GM18508 (cell line): ENCODE results near the gene OR2T10.
"Not testable (repeated sequence)": the region's sequence is repeated elsewhere in the genome, so short reads cannot be mapped to it uniquely, and the experiment has no call there.

ENCODE experiments used
- ATAC-seq: cut with Tn5 transposase; IDR thresholded peaks from one replicate; pipeline ENCODE4 v1.9.1; 2021; ENCODE audit warnings: moderate number of reproducible peaks; ENCODE audit not compliant: insufficient read depth, unreplicated experiment

Gene OR2T10

GRCh38 chr1:248597589-248597988 lies at the start of gene OR2T10:
Gene OR2T10 (minus strand): TSS chr1:248597700. CDS start chr1:248593768, 3,932 bp downstream.
- ATAC-seq: no peak

- ATAC-seq: not testable (repeated sequence)
These were observed 47.7 kb upstream of the OR2T10 start, which contains the start of gene OR2T35 for GRCh38 chr1:248645178-248645577. Gene OR2T35 (minus strand): TSS chr1:248645278. CDS start chr1:248639258, 6,020 bp downstream.

- peak; percentile 59 for ATAC-seq
These were observed 45.6 kb upstream of the OR2T10 start for GRCh38 chr1:248642971-248643651.

GRCh38 chr1:248641583-248641982 lies 44.1 kb upstream of the OR2T10 start:
- peak; percentile 10 for ATAC-seq

- peak; percentile 25 for ATAC-seq
These were observed 43.4 kb upstream of the OR2T10 start for GRCh38 chr1:248640906-248641305.

- peak; percentile 27 for ATAC-seq
These were observed 42.2 kb upstream of the OR2T10 start for GRCh38 chr1:248639652-248640051.

- ATAC-seq: not testable (repeated sequence)
These were observed 39.1 kb upstream of the OR2T10 start for GRCh38 chr1:248636612-248637011.

GRCh38 chr1:248634991-248635390 lies 37.5 kb upstream of the OR2T10 start, which contains the start of gene OR2T11:
Gene OR2T11 (minus strand): TSS chr1:248635091. CDS start chr1:248627128, 7,963 bp downstream.
- not testable (repeated sequence) for ATAC-seq

GRCh38 chr1:248631354-248632008 lies 34.0 kb upstream of the OR2T10 start:
- ATAC-seq: no peak

- no peak for ATAC-seq
These were observed 33.1 kb upstream of the OR2T10 start for GRCh38 chr1:248630551-248630950.

GRCh38 chr1:248627971-248628844 lies 30.7 kb upstream of the OR2T10 start:
- ATAC-seq: no peak

GRCh38 chr1:248625971-248626370 lies 28.5 kb upstream of the OR2T10 start:
- ATAC-seq: no peak

- no peak for ATAC-seq
These were observed 27.7 kb upstream of the OR2T10 start for GRCh38 chr1:248625166-248625565.

- peak; percentile 97 for ATAC-seq
These were observed 25.1 kb upstream of the OR2T10 start for GRCh38 chr1:248622570-248623001.

- ATAC-seq: no peak
These were observed 24.3 kb upstream of the OR2T10 start for GRCh38 chr1:248621770-248622169.

- ATAC-seq: no peak
These were observed 21.4 kb upstream of the OR2T10 start for GRCh38 chr1:248618878-248619277.

GRCh38 chr1:248618119-248618518 lies 20.6 kb upstream of the OR2T10 start:
- ATAC-seq: no peak

GRCh38 chr1:248613742-248614141 lies 16.2 kb upstream of the OR2T10 start:
- no peak for ATAC-seq

- ATAC-seq: no peak
These were observed 14.4 kb upstream of the OR2T10 start for GRCh38 chr1:248611883-248612414.

GRCh38 chr1:248610301-248610700 lies 12.8 kb upstream of the OR2T10 start:
- ATAC-seq: no peak
